ENCODE data around the gene MISP.

The MISP gene

GRCh38 chr19:765179-765738 is 14.3 kb downstream of the MISP start:
- no peak for DNase-seq (ENCODE audit: low read depth)
- H3K4me3 ChIP-seq (ENCODE audit: low read depth, low read length): no peak overlapping the region

GRCh38 chr19:768424-768823 is 17.5 kb downstream of the MISP start:
- DNase-seq (ENCODE audit: low read depth): peak; percentile 31
- no peak overlapping the region for H3K4me3 ChIP-seq (ENCODE audit: low read depth, low read length)

- H3K4me3 ChIP-seq (ENCODE audit: low read depth, low read length): no peak overlapping the region
- no peak for DNase-seq (ENCODE audit: low read depth)
These were observed 18.7 kb downstream of the MISP start for GRCh38 chr19:769616-770015.

DNA sequence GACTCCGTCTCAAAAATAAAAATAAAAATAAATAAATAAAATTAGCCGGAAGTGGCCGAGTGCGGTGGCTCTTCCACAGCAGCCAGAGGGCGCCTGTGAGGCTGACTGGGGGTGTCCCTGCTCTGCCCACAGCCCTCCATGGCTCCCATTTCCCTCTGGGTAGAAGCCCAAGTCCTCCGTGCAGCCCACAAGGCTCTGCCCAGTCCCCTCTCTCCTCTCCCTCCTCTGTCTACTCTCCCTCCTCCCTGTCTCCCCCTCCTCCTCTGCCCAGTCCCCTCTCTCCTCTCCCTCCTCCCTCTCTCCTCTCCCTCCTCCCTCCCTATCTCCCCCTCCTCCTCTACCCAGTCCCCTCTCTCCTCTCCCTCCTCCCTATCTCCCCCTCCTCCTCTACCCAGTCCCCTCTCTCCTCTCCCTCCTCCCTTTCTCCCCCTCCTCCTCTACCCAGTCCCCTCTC is 20.4 kb downstream of the MISP start:
- DNase-seq (ENCODE audit: low read depth): no peak
- H3K4me3 ChIP-seq (ENCODE audit: low read depth, low read length): no peak overlapping the region

DNA sequence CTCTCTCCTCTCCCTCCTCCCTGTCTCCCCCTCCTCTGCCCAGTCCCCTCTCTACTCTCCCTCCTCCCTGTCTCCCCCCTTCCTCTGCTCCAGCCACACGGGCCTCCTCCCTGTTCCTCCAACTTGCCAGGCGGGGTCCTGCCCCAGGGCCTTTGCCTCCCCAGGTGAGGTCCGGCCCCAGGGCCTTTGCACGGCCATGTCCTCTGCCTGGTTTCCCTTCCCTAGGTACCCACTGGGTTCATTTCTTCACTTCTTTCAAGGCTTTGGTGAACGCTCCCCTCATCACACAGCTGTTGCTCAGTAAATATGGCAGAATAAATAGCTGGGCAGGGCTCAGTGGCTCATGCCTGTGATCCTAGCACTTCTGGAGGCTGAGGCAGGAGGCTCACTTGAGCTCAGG is 21.2 kb downstream of the MISP start:
- no peak overlapping the region for H3K4me3 ChIP-seq (ENCODE audit: low read depth, low read length)
- no peak for DNase-seq (ENCODE audit: low read depth)

DNA sequence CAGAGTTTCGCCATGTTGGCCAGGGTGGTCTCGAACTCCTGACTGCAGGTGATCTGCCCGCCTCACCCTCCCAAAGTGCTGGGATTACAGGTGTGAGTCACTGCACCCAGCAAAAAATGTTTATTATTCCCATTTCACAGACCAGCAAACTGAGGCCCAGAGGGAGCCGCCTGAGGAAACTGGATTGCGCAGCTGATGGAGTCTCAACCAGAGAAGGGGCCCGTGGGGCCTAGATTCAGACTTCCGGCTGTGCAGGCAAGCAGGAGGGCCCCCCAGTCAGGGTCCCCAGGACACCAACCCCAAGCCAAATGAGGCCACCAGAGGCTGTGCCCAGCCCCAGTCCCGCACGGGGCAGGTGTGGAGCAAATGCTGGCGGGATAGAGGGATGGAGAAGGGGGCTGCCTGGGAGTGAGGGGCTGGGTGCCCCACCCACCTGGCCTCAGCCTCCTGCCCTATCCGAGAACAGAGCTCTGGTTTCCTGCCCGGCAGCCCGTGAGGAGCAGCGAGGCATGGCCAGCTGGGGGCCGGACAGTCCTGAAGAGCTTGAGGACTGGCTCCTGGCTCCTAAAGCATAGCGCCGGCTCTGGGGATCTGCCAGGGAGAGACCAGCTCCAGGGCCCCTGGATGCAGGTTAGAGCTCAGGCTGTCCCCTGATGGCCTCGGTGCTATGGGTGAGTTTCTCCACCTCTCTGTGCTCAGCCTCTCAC is 22.0 kb downstream of the MISP start:
- no peak overlapping the region for H3K4me3 ChIP-seq (ENCODE audit: low read depth, low read length)
- no peak for DNase-seq (ENCODE audit: low read depth)

GRCh38 chr19:776549-776948 is 25.6 kb downstream of the MISP start:
- no peak for DNase-seq (ENCODE audit: low read depth)

DNA sequence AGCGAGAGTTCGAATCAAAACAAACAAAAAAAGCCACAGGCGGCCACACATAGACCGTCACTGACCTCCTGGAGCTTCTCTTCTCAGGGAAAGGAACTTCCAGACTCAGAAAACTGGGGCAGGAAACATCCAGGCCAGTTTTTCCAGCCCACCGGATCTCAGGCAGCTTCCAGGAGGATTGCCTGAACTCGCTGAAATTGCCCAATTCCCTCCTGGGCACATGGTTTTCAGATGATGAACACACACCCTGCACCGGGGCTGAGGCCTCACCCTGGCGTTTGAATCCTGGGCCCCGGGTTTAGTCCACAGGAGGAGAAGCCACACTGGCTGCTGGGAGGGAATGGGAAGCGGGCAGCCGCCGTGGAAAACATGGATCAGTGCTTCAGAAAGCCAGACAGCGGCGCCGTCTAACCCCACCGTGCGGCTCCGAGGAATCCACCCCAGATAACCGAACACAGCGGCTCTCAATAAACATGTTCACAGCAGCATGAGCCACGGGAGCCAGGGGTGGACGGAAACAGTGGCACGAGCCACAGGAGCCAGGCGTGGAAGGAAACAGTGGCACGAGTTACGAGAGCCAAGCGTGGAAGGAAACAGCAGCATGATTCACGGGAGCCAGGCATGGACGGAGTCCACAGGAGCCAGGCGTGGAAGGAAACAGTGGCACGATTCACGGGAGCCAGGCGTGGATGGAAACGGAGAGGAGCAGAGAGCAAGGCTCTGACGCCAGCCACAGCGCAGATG is 28.2 kb downstream of the MISP start:
- peak; percentile 81 for DNase-seq (ENCODE audit: low read depth)
- no peak overlapping the region for H3K4me3 ChIP-seq (ENCODE audit: low read depth, low read length)

More at GRCh38 chr19:776549-776948, 25.6 kb downstream of the MISP start:
- H3K4me3 ChIP-seq (ENCODE audit: low read depth, low read length): no peak overlapping the region

- no peak overlapping the region for H3K4me3 ChIP-seq (ENCODE audit: low read depth, low read length)
- no peak for DNase-seq (ENCODE audit: low read depth)
These were observed 30.0 kb downstream of the MISP start for GRCh38 chr19:780935-781334.

DNA sequence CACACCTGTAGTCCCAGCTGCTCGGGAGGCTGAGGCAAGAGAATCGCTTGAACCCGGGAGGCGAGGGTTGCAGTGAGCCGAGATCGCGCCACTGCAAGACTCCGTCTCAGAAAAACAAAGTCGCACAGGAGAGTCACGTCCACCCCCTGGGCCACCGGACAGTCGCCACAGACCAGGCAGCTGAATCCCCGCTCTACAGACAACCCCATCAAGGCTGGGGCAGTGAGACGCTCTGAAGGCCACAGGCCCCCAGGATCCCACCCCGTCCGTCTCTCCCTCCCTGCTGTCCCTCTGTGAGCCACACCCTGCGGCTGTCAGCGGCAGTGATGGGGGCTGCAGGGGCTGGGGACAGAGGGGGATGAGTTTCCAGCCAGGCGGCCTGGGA is 30.9 kb downstream of the MISP start:
- no peak for DNase-seq (ENCODE audit: low read depth)
- H3K4me3 ChIP-seq (ENCODE audit: low read depth, low read length): no peak overlapping the region

- no peak overlapping the region for H3K4me3 ChIP-seq (ENCODE audit: low read depth, low read length)
- DNase-seq (ENCODE audit: low read depth): no peak
These were observed 31.4 kb downstream of the MISP start for GRCh38 chr19:782185-782877.

DNA sequence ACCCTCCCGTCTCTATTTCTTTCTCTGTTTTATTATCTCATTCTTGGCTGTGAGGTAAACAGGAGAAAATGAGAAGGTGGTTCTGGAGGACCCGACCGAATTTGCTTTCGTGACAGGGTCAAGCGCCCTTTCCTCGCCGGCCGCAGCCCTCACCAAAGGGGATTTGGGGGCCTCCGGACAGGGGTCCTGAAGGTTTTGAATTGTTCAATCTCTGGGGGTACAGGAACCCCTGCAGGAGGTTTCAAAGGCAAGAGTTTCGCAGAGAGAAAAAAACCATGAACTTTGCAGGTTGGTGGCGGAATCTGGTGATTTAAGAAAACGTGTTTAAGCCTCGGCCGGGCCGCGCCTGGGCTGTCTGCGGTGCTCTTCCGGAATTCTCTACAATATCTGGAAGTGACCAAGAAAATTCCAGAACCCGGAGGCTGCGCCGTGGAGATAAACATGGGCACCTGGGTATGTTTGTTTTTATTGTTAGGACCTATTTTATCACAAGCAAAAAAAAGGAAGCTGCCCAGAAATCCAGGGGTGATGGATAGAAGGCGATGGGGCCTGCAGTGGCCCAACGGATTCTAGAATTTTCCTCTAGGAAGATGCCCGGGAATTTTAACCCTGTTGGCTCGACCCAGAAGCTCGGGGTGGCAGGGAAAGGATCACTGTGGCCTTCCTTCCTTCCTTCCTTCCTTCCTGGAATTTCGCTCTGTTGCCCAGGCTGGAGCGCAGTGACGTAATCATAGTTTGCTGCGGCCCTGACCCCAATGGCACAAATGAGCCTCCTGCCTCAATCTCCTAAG is 32.2 kb downstream of the MISP start:
- H3K4me3 ChIP-seq (ENCODE audit: low read depth, low read length): no peak overlapping the region
- no peak for DNase-seq (ENCODE audit: low read depth)

- no peak for DNase-seq (ENCODE audit: low read depth)
- H3K4me3 ChIP-seq (ENCODE audit: low read depth, low read length): no peak overlapping the region
These were observed 33.6 kb downstream of the MISP start for GRCh38 chr19:784541-784940.

DNA sequence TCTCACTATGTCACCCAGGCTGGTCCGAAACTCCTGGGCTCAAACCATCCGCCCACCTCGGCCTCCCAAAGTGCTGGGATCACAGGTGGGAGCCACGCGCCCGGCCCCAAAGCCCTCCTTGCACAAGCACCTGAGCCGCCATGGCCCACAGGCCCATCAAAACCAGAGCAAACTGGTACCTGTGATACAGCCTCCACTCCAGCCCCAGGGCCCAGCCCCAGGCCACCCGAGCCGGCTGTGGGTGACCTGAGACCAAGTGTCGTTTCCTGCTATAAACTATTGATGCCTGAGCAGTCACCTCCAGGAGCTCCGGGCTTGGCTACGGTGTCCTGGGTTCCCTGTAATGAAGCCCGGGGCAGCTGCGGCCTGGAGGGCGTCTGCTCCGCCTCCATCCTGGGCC is 36.6 kb downstream of the MISP start:
- no peak overlapping the region for H3K4me3 ChIP-seq (ENCODE audit: low read depth, low read length)
- DNase-seq (ENCODE audit: low read depth): no peak

GRCh38 chr19:788686-788982 is 37.7 kb downstream of the MISP start:
- H3K4me3 ChIP-seq (ENCODE audit: low read depth, low read length): no peak overlapping the region
- DNase-seq (ENCODE audit: low read depth): no peak

- no peak for DNase-seq (ENCODE audit: low read depth)
- H3K4me3 ChIP-seq (ENCODE audit: low read depth, low read length): no peak overlapping the region
These were observed 38.2 kb downstream of the MISP start for GRCh38 chr19:788983-789700.

GRCh38 chr19:789701-790060 is 38.8 kb downstream of the MISP start:
- no peak for DNase-seq (ENCODE audit: low read depth)
- no peak overlapping the region for H3K4me3 ChIP-seq (ENCODE audit: low read depth, low read length)

DNA sequence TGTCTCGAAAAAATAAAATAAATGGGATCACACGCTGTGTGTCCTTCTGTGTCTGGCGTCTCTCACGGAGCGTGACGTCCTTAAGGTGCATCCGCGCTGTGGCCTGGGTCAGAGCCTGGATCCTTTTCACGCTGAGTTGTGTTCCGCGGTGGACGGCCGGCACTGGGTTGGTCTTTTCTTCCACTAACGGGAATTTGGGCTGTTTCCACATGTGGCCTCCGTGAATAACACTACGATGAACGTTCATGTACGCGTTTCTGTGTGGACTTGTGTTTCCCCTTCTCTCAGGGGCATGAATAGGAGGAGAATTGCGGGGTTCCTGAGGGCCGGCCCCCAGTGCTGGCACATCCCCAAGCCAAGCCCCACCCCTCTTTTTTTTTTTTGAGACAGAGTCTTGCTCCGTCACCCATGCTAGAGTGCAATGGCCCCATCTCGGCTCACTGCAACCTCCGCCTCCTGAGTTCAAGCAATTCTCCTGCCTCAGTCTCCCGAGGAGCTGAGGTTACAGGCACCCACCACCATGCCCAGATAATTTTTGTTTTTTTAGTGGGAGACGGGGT is 40.2 kb downstream of the MISP start:
- no peak for DNase-seq (ENCODE audit: low read depth)
- no peak overlapping the region for H3K4me3 ChIP-seq (ENCODE audit: low read depth, low read length)

Measured in skeletal muscle cell (primary cell).